Measurements from ENCODE around the gene KRTAP2-2. TPM values are rescaled to one million over a fixed set of nuclear protein-coding genes. Genes with fewer than 3 reads are reported as not detected.

KRTAP2-2 gene, protein sequence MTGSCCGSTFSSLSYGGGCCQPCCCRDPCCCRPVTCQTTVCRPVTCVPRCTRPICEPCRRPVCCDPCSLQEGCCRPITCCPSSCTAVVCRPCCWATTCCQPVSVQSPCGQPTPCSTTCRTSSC
- total RNA-seq, result not detected in 2 replicates

DNA sequence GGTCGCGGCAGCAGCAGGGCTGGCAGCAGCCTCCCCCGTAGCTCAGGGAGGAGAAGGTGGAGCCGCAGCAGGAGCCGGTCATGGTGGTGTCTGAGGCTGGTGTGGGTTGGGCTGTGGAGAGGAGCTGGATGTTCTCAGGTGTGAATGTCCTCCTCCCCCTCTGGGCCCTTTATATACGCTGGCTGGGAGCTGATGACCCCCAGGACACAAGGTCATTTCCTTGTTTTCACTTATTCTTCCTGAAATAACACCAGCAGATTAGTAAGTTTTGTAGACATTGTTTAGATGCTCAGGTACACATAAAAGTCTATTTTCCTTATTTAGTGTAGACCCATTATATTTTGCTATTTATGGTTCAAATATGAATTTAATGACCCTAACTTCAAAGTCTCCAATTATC is at the start of gene KRTAP2-2:
Gene KRTAP2-2, minus strand, starts transcription at position 101 of the 400 bp plus-strand sequence. Its CDS starts 19 bp downstream, at position 82.

DNA sequence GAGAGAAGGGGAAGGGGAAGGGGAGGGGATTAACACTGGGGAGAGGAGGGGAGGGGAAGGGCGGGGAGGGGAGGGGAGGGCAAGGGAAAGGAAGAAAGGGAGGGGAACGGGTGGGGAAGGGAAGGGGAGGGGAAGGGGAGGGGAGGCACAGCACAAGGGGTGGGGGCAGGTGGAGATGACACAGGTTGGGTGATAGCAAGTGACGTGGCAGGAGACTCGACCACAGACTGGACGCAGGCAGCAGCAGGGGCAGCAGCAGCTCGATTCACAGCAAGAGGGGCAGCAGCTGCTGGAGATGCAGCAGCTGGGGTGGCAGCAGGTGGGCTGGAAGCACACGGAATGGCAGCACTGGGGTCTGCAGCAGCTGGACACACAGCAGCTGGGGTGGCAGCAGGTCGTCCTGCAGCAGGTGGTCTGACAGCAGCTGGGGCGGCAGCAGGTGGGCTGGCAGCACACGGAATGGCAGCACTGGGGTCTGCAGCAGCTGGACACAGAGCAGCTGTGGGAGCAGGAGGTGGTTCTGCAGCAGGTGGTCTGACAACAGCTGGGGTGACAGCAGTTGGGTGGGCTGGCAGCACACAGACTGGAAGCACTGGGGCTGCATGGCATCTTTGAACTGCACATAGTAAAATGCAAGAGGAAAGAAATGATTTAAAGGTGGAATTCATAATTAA is 46.7 kb upstream of the KRTAP2-2 start, which contains the start of gene KRTAP4-16:
Gene KRTAP4-16, minus strand, starts transcription at position 624 of the 674 bp plus-strand sequence. Its CDS starts 0 bp downstream, at position 624.

DNA sequence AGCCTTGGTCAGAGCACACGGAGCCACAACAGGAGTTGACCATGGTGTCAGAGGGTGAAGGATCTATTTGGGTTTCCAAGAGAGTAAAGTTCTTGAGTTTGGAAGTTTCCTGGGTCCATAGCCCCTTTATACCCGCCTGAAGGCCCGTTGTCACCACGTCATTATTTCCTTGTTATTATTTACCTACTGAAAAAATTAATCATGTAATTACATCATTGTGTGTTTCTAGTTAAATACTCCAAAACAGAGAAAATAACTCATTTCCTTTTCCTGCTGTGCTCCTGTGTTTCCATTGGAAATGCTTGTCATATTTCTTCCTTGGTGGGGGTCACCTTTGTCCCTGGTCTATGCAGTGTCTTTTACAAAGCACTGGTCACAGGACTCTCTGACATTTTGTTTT is 43.0 kb upstream of the KRTAP2-2 start, which contains the start of gene KRTAP4-8:
Gene KRTAP4-8, minus strand, starts transcription at position 101 of the 400 bp plus-strand sequence. Its CDS starts 58 bp downstream, at position 43.

DNA sequence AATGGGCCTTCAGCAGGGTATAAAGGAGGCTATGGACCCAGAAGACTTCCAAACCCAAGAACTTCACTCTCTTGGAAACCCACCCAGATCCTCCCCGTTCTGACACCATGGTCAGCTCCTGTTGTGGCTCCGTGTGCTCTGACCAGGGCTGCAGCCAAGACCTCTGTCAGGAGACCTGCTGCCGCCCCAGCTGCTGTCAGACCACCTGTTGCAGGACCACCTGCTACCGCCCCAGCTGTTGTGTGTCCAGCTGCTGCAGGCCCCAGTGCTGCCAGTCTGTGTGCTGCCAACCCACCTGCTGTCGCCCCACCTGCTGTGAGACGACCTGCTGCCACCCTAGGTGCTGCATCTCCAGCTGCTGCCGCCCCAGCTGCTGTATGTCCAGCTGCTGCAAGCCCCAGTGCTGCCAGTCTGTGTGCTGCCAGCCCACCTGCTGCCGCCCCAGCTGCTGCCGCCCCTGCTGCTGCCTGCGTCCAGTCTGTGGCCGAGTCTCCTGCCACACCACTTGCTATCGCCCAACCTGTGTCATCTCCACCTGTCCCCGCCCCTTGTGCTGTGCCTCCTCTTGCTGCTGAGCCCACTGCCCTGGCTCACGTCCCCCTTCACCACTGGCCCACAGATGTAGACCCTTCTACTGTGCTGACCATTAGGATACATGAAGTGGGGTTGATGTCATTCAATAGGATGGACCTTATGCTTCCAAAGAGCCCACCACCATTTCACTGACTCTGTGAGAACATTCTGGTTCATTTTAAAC is 29.2 kb upstream of the KRTAP2-2 start, which contains the start of gene KRTAP4-7:
Gene KRTAP4-7, plus strand, starts transcription at position 51 of the 757 bp plus-strand sequence. Its CDS starts 57 bp downstream, at position 108.

DNA sequence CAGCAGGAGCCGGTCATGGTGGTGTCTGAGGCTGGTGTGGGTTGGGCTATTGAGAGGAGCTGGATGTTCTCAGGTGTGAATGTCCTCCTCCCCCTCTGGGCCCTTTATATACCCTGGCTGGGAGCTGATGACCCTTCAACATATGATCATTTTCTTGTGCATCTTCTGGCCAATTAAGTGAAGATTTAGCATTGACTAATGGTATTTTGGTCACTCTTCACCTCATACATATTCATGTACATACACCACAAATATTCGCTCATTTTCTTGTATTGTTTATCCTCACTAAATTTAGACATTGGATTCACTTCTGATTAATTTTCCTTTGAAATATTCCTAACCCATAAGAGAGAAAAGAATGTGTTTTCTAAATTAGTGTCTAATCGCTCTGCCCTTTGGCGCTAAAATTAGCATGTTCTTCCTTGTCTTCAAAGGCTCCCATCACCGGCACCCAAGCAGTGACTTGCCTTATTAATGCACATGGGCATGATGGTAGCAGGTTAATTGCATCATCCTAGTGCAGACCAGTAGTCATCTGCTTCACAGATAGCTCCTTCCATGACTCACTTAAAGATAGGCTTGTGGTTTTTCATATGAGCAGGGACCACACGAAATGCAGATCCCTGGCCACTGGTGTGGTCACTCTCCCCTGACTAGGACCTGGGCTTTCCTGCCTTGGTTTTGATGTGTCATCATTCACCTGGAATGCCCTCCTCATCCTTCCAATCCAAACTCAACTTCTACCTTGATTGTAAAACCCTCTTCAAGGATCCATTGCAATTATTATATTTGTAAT is 11.0 kb upstream of the KRTAP2-2 start, which contains the start of gene KRTAP2-4:
Gene KRTAP2-4, minus strand, starts transcription at position 51 of the 796 bp plus-strand sequence. Its CDS starts 34 bp downstream, at position 17.

DNA sequence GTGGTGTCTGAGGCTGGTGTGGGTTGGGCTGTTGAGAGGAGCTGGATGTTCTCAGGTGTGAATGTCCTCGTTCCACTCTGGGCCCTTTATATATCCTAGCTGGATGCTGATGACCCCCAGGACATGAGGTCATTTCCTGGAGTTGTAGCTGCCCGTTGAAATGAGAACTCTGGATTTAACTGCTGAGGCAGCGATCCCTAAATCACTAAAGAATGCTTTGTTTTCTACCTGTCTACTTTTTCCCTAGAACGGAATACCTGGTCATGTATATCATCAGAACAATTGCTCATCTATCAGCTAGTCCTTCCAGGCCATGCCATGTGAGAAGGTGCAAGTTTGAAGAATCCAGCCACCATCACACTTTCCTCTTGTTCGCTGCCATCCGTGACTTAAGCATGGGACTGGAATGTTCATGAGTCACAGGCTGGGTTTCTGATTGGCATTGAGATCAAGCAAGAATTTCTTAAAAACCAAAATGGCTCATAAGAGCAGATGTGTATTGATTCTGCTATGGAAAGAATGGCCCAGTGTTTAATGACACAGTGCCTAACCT is 5.1 kb upstream of the KRTAP2-2 start, which contains the start of gene KRTAP2-3:
Gene KRTAP2-3, minus strand, starts transcription at position 63 of the 553 bp plus-strand sequence. CDS start 64 bp downstream, outside the sequence.

DNA sequence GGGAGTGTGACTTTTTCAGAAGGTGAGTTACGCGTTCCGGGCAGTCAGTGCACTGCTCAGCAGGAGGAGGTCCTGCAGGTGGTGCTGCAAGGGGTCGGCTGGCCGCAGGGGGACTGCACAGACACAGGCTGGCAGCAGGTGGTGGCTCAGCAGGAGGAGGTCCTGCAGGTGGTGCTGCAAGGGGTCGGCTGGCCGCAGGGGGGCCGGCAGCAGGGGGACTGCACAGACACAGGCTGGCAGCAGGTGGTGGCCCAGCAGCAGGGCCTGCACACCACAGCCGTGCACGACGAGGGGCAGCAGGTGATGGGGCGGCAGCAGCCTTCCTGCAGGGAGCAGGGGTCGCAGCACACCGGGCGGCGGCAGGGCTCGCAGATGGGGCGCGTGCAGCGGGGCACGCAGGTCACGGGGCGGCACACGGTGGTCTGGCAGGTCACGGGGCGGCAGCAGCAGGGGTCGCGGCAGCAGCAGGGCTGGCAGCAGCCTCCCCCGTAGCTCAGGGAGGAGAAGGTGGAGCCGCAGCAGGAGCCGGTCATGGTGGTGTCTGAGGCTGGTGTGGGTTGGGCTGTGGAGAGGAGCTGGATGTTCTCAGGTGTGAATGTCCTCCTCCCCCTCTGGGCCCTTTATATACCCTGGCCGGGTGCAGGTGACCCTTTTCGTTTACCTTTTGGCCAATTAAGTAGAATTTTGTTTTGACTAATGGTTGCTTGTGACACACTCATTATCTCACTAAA is 8.1 kb downstream of the KRTAP2-2 start, which contains the start of gene KRTAP2-1:
Gene KRTAP2-1, minus strand, starts transcription at position 582 of the 731 bp plus-strand sequence. Its CDS starts 49 bp downstream, at position 533.

DNA sequence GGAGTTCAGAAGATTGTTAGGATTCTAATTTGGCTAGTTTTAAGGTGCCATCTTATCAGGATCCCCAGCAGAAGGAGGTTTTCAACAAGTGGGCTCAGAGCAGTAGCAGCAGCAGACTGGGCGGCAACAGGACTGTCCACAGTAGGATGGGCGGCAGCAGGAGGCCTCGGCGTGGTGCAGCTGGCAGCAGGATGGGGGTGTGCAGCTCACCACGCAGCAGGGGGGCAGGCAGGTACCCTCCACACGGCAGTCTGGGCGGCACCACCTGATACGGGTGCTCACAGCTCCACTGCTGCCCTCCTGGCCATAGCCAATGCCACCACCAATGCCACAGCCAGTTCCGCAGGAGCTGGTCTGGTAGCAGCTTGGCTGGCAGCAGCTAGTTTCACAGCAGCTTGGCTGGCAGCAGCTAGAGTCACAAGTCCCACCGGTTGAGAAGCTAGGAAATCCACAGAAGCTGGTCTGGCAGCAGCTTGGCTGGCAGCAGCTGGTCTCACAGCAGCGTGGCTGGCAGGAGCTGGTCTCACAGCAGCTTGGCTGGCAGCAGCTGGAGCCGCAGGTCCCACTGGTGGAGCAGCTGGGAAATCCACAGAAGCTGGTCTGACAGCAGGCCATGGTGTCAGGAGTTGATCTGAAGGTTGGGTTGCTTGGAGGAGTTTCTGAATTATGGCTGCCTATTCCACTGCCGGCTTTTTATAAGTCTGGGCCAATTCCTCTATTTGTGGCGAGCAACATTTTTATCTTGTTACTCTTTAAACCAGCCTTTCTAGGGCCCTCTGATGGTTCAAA is 14.1 kb downstream of the KRTAP2-2 start, which contains the start of gene KRTAP1-1:
Gene KRTAP1-1, minus strand, starts transcription at position 668 of the 789 bp plus-strand sequence. Its CDS starts 53 bp downstream, at position 615.

DNA sequence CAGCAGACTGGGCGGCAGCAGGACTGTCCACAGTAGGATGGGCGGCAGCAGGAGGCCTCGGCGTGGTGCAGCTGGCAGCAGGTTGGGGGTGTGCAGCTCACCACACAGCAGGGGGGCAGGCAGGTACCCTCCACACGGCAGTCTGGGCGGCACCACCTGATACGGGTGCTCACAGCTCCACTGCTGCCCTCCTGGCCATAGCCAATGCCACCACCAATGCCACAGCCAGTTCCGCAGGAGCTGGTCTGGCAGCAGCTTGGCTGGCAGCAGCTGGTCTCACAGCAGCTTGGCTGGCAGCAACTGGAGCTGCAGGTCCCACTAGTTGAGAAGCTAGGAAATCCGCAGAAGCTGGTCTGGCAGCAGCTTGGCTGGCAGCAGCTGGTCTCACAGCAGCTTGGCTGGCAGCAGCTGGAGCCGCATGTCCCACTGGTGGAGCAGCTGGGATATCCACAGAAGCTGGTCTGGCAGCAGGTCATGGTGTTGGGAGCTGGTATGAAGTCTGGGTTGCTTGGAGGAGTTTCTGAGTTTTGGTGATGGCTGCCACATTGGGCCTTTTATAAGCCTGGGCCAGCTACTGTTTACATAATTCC is 20.6 kb downstream of the KRTAP2-2 start, which contains the start of gene KRTAP1-3:
Gene KRTAP1-3, minus strand, starts transcription at position 529 of the 590 bp plus-strand sequence. Its CDS starts 53 bp downstream, at position 476.

DNA sequence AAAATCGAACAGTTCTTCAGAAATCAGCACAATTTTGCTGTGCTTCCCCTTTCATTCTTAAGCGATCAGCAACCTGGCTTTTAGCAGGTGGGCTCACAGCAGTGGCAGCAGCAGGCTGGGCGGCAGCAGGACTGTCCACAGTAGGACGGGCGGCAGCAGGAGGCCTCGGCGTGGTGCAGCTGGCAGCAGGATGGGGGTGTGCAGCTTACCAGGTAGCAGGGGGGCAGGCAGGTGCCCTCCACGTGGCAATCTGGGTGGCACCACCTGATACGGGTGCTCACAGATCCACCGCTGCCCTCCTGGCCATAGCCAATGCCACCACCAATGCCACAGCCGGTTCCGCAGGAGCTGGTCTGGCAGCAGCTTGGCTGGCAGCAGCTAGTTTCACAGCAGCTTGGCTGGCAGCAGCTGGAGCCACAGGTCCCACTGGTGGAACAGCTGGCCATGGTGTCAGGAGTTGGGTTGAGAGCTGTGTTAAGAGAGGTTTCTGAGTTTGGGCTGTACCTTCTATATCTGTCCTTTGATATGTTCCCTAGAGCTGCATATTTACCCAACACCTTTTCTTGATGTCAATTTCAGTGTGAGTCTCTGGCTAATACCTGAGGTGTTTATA is 25.3 kb downstream of the KRTAP2-2 start, which contains the start of gene KRTAP1-4:
Gene KRTAP1-4, minus strand, starts transcription at position 563 of the 613 bp plus-strand sequence. Its CDS starts 117 bp downstream, at position 446.

DNA sequence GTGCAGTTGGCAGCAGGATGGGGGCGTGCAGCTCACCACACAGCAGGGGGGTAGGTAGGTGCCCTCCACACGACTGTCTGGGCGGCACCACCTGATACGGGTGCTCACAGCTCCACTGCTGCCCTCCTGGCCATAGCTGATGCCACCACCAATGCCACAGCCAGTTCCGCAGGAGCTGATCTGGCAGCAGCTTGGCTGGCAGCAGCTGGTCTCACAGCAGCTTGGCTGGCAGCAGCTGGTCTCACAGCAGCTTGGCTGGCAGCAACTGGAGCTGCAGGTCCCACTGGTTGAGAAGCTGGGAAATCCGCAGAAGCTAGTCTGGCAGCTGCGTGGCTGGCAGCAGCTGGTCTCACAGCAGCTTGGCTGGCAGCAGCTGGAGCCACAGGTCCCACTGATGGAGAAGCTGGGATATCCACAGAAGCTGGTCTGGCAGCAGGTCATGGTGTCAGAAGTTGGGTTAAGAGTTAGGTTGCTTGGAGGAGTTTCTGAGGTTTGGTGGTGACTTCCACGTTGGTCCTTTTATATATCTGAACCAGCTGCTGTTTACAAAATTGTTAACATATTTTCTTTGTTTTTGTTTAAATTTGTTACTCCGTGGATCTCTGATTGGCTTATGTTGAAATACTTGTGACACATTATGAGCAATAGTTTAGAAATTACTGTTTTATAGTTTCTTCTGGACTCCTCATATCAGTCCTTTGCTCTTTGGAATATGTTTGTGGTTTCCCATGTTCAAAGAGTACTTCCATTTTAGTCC is 28.1 kb downstream of the KRTAP2-2 start, which contains the start of gene KRTAP1-5:
Gene KRTAP1-5, minus strand, starts transcription at position 494 of the 757 bp plus-strand sequence. Its CDS starts 53 bp downstream, at position 441.

DNA sequence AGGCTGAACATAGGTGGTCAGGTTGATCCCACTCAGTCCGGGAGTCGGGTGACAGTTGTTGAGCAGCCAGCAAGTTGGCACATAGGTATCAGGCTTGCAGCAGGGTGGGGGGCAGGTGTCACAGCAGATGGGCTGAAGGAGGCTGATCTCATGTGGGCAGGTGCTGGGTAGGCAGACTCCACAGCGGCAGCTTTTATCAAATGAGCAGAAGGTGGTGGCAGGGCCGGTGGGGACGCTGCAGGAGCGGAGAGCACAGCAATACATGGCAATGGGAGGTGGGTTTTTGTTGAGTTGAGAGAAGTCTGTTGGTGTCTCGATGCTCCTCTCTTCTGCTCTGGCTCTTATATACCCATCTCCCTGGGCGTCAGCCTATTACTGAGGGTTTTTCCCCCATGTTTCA is 46.2 kb downstream of the KRTAP2-2 start, which contains the start of gene KRTAP3-1:
Gene KRTAP3-1, minus strand, starts transcription at position 318 of the 400 bp plus-strand sequence. Its CDS starts 54 bp downstream, at position 264.

Other genes starting within 250 kb of the KRTAP2-2 start
- 21.9 and 23.3 TPM in 2 replicates for gene KRT10, start 232.6 kb downstream of the KRTAP2-2 start, total RNA-seq
- gene KRT12, start 188.0 kb downstream of the KRTAP2-2 start, total RNA-seq, result not detected in 2 replicates
- gene KRT20, start 170.0 kb downstream of the KRTAP2-2 start, total RNA-seq, result not detected in 2 replicates
- not detected in 2 replicates for gene KRT23, start 117.6 kb downstream of the KRTAP2-2 start, total RNA-seq
- not detected in 2 replicates for gene KRT39, start 88.3 kb downstream of the KRTAP2-2 start, total RNA-seq
- not detected in 2 replicates for gene KRT40, start 70.9 kb downstream of the KRTAP2-2 start, total RNA-seq
- not detected in 2 replicates for gene KRTAP3-3, start 61.1 kb downstream of the KRTAP2-2 start, total RNA-seq
- not detected in 2 replicates for gene KRTAP3-2, start 55.3 kb downstream of the KRTAP2-2 start, total RNA-seq
- gene KRTAP3-1, start 46.1 kb downstream of the KRTAP2-2 start, total RNA-seq, result not detected in 2 replicates
- not detected in 2 replicates for gene KRTAP1-5, start 28.0 kb downstream of the KRTAP2-2 start, total RNA-seq
- gene KRTAP1-4, start 25.0 kb downstream of the KRTAP2-2 start, total RNA-seq, result not detected in 2 replicates
- not detected in 2 replicates for gene KRTAP1-3, start 20.4 kb downstream of the KRTAP2-2 start, total RNA-seq
- gene KRTAP1-1, start 13.8 kb downstream of the KRTAP2-2 start, total RNA-seq, result not detected in 2 replicates
- gene KRTAP2-1, start 7.9 kb downstream of the KRTAP2-2 start, total RNA-seq, result not detected in 2 replicates
- gene KRTAP2-3, start 4.9 kb upstream of the KRTAP2-2 start, total RNA-seq, result not detected in 2 replicates
- not detected in 2 replicates for gene KRTAP2-4, start 10.6 kb upstream of the KRTAP2-2 start, total RNA-seq
- not detected in 2 replicates for gene KRTAP4-7, start 28.9 kb upstream of the KRTAP2-2 start, total RNA-seq
- not detected in 2 replicates for gene KRTAP4-8, start 42.9 kb upstream of the KRTAP2-2 start, total RNA-seq
- gene KRTAP4-16, start 47.0 kb upstream of the KRTAP2-2 start, total RNA-seq, result not detected in 2 replicates
- gene KRTAP4-9, start 50.2 kb upstream of the KRTAP2-2 start, total RNA-seq, result not detected in 2 replicates
- gene KRTAP4-11, start 63.1 kb upstream of the KRTAP2-2 start, total RNA-seq, result not detected in 2 replicates
- gene KRTAP4-12, start 69.0 kb upstream of the KRTAP2-2 start, total RNA-seq, result not detected in 2 replicates
- not detected in 2 replicates for gene KRTAP4-6, start 85.3 kb upstream of the KRTAP2-2 start, total RNA-seq
- not detected in 2 replicates for gene KRTAP4-5, start 94.6 kb upstream of the KRTAP2-2 start, total RNA-seq
- gene KRTAP4-4, start 105.5 kb upstream of the KRTAP2-2 start, total RNA-seq, result not detected in 2 replicates
- gene KRTAP4-3, start 113.0 kb upstream of the KRTAP2-2 start, total RNA-seq, result not detected in 2 replicates
- gene KRTAP4-2, start 123.0 kb upstream of the KRTAP2-2 start, total RNA-seq, result not detected in 2 replicates
- not detected in 2 replicates for gene KRTAP4-1, start 129.7 kb upstream of the KRTAP2-2 start, total RNA-seq
- gene KRTAP9-1, start 134.7 kb upstream of the KRTAP2-2 start, total RNA-seq, result not detected in 2 replicates
- gene KRTAP9-2, start 171.4 kb upstream of the KRTAP2-2 start, total RNA-seq, result not detected in 2 replicates
- gene KRTAP9-3, start 177.2 kb upstream of the KRTAP2-2 start, total RNA-seq, result not detected in 2 replicates
- not detected in 2 replicates for gene KRTAP9-8, start 182.8 kb upstream of the KRTAP2-2 start, total RNA-seq
- not detected in 2 replicates for gene KRTAP9-4, start 194.5 kb upstream of the KRTAP2-2 start, total RNA-seq
- gene KRTAP9-9, start 200.2 kb upstream of the KRTAP2-2 start, total RNA-seq, result not detected in 2 replicates
- gene KRTAP9-6, start 210.1 kb upstream of the KRTAP2-2 start, total RNA-seq, result not detected in 2 replicates
- gene KRTAP9-7, start 220.5 kb upstream of the KRTAP2-2 start, total RNA-seq, result not detected in 2 replicates
- not detected in 2 replicates for gene KRTAP29-1, start 247.6 kb upstream of the KRTAP2-2 start, total RNA-seq